Effector memory CD4-positive, alpha-beta T cell (primary cell): ENCODE measurements around the gene XG.

Source experiments
- DNase-seq, 3 donors: peaks; one replicate each; pipeline ENCODE4 v3.0.0-alpha.2; 2020
- H3K27ac ChIP-seq: 2 replicates; pipeline ENCODE4 v1.7.0; 2013; ENCODE audit warnings: mild to moderate bottlenecking, low read length, moderate library complexity; ENCODE audit not compliant: insufficient read depth, poor library complexity, severe bottlenecking
- H3K27me3 ChIP-seq: replicated peaks from 2 replicates; pipeline ENCODE4 v1.7.0; 2013; ENCODE audit warnings: mild to moderate bottlenecking, low read length; ENCODE audit not compliant: insufficient read depth, control insufficient read depth, poor library complexity, severe bottlenecking
- H3K36me3 ChIP-seq: 2 replicates; pipeline ENCODE4 v1.7.0; 2013; ENCODE audit warnings: mild to moderate bottlenecking, low read length, moderate library complexity; ENCODE audit not compliant: control insufficient read depth, insufficient read depth
- H3K4me1 ChIP-seq: 2 replicates; pipeline ENCODE4 v1.7.0; 2013; ENCODE audit warnings: low read length, mild to moderate bottlenecking; ENCODE audit not compliant: control insufficient read depth, insufficient read depth, poor library complexity, severe bottlenecking
- H3K4me3 ChIP-seq: 2 replicates; pipeline ENCODE4 v1.7.0; 2013; ENCODE audit warnings: low read length, low read depth, mild to moderate bottlenecking; ENCODE audit not compliant: insufficient read depth, poor library complexity, severe bottlenecking
- H3K9me3 ChIP-seq: 2 replicates; pipeline ENCODE4 v1.7.0; 2013; ENCODE audit warnings: mild to moderate bottlenecking, low read length, moderate library complexity; ENCODE audit not compliant: control insufficient read depth

The XG gene

DNA sequence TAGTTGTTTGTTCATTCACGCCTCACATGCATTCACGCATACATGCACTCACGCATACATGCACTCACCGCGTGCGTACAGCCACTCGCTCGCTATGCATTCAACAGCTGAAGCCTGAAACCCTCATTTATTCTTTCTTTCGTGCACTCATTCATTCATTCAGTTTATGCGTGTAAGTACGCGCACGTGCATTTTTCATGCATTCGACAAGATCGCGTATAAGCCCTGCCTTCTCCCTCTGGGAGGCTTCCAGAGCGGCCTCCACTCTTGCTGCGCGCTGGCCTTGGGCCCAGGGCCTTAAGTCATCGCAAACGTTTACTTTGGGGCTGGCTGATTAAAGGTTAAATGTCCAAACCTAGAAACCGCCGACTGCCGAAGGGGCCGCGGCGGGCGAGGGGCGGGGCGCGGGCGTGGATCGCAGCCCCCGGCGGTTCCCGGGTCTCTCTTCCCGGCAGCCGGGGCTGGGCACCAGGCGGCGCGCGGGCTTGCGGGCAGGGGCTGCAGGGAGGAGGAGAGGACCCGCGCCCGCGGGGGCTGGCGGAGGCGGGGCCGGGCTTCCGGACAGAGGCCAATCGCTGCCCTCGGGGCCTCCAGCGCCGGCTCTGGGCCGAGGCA is 76.6 kb downstream of the XG start, which contains the start of gene GYG2:
GYG2 (plus strand) TSS at position 587 of the 615 bp plus-strand sequence. CDS start 1,259 bp downstream, outside the sequence.
- H3K36me3 ChIP-seq = no peaks in the 10 kb centered on the region
- no peak within 1 kb of the TSS for H3K27ac ChIP-seq
- no peaks in the 10 kb centered on the region for H3K9me3 ChIP-seq
- no peaks in the 10 kb centered on the region for H3K4me1 ChIP-seq
- no peak within 1 kb of the TSS for H3K4me3 ChIP-seq
- H3K27me3 ChIP-seq = peaks cover 17% of the 10 kb centered on the region
- no peak for DNase-seq

DNA sequence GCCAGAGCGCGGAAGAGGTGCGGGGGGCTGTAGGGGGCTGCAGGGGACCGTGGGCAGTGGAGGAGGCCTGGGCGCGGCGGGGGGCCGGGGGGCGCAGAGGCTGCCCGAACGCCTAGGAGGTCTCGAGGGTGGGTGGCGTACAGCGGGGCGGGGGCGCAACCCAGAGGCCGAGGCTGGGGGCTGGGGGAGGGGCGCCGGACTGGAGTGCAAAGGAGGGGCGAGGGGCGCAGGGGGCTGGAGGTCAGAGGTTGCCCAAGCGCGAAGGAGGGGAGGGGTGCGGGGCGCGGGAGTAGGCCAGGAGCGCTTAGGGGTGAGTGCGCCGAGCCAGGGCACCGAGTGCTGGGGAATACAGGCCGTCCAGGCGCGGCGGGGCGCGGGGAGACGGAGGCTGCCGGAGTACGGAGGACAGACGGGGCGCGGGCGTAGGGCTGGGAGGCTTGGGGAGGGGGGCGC is 77.1 kb downstream of the XG start:
- H3K27ac ChIP-seq = no peak overlapping the region
- no peak overlapping the region for H3K4me3 ChIP-seq
- H3K4me1 ChIP-seq = no peaks in the 10 kb centered on the region
- no peak for DNase-seq
- H3K36me3 ChIP-seq = no peaks in the 10 kb centered on the region
- peaks cover 17% of the 10 kb centered on the region for H3K27me3 ChIP-seq
- H3K9me3 ChIP-seq = no peaks in the 10 kb centered on the region

- no peak overlapping the region for H3K27ac ChIP-seq
- DNase-seq = no peak
- H3K27me3 ChIP-seq = peaks cover 17% of the 10 kb centered on the region
- H3K9me3 ChIP-seq = no peaks in the 10 kb centered on the region
- no peaks in the 10 kb centered on the region for H3K36me3 ChIP-seq
- no peaks in the 10 kb centered on the region for H3K4me1 ChIP-seq
- no peak overlapping the region for H3K4me3 ChIP-seq
Measured at GRCh38 chrX:2829469-2830246, 77.8 kb downstream of the XG start.

GRCh38 chrX:2831471-2832228 is 79.8 kb downstream of the XG start:
- Histone ChIP-seq H3K27ac (no peak overlapping the region), H3K36me3 (no peaks in the 10 kb centered on the region), H3K9me3 (no peaks in the 10 kb centered on the region), H3K4me1 (no peaks in the 10 kb centered on the region), H3K27me3 (peaks cover 17% of the 10 kb centered on the region), H3K4me3 (no peak overlapping the region)
- no peak for DNase-seq

- H3K4me3 ChIP-seq = no peak overlapping the region
Measured at GRCh38 chrX:2837961-2838360, 86.1 kb downstream of the XG start.

DNA sequence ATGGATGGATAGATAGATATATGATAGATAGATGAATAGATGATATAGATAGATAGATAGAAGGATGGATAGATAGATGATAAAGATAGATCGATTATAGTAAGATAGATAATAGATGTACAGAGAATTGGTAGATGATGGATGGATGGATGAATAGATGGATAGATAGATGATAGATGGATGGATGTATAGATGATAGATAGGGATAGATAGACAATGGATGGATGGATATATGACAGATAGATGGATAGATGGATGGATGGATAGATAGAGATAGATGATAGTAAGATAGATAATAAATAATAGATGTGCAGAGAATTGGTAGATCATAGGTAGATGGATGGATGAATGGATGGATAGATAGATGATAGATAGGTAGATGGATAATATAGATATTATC is 89.1 kb downstream of the XG start:
- H3K27me3 ChIP-seq = no peaks in the 10 kb centered on the region

More at GRCh38 chrX:2837961-2838360, 86.1 kb downstream of the XG start:
- Histone ChIP-seq H3K9me3 (no peaks in the 10 kb centered on the region), H3K36me3 (no peaks in the 10 kb centered on the region), H3K4me1 (no peaks in the 10 kb centered on the region), H3K27ac (no peak overlapping the region), H3K27me3 (no peaks in the 10 kb centered on the region)
- DNase-seq = no peak

DNA sequence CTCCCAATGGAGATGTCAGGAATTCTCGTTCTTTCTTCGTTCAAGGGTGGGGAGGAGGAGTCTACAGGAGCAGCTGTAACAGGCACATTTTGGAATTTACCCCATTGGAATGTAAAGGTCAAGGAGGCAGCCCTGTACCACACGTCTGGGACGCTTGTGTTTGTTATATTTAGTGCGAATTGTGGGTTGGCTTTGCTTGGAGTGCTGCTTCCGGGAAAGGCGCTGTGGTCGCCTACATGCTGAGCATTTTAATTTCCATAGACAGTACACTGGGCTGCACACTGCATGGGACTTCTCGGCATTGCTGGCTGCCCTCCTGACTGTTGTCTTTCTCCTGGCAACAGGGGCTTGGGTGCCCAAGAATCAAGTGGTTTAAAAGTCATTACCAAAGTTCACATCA is 89.7 kb downstream of the XG start:
- no peak for DNase-seq
- Histone ChIP-seq H3K27me3 (no peaks in the 10 kb centered on the region), H3K9me3 (no peaks in the 10 kb centered on the region), H3K4me3 (no peak overlapping the region), H3K27ac (no peak overlapping the region), H3K4me1 (no peaks in the 10 kb centered on the region), H3K36me3 (no peaks in the 10 kb centered on the region)

More for the DNA sequence above, 89.1 kb downstream of the XG start:
- no peak for DNase-seq
- H3K4me3 ChIP-seq = no peak overlapping the region
- H3K4me1 ChIP-seq = no peaks in the 10 kb centered on the region
- H3K27ac ChIP-seq = no peak overlapping the region
- H3K36me3 ChIP-seq = no peaks in the 10 kb centered on the region
- no peaks in the 10 kb centered on the region for H3K9me3 ChIP-seq

DNA sequence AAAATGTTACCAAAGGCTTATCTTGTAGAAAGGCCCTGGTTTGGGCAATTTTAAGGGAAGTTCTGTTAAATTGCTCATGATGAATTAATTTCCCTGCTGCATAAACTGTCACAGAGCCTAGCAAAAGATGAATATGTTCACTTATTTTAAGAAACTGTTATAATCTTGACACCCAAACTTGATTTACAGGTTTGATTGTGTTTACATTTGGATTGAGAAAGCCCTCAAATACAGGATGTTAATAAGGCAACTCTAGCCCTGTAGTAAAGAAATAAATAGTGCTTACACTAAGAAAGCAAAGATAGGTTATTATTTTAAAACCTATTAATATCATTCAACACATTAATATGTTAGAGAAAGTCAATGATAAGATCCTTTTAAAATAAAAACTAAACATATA is 95.2 kb downstream of the XG start:
- Histone ChIP-seq H3K27me3 (no peaks in the 10 kb centered on the region), H3K4me1 (no peaks in the 10 kb centered on the region), H3K4me3 (no peak overlapping the region), H3K9me3 (no peaks in the 10 kb centered on the region), H3K36me3 (no peaks in the 10 kb centered on the region), H3K27ac (no peak overlapping the region)
- DNase-seq = no peak

DNA sequence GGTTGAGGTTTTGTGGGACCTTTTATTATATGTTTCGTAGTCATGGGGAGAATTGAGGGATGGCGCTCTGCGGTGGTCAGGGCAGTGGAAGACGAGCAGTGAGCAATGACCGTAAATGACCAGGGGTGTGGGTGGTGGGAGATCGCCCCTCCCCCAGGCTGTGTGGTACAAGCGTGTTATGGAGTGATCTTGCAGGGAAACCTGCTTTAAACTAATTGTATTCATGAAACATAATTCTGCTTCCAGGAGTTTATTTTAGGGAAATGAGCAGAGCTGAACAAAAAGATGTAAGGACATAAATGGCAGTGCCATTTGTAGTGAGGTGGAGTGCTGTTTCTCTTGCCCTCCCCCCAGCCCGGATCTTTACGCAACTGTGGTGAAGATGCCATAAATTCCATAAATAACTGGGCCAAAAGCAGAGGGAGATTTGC is 97.0 kb downstream of the XG start:
- Histone ChIP-seq H3K4me3 (no peak overlapping the region), H3K36me3 (no peaks in the 10 kb centered on the region), H3K27ac (no peak overlapping the region), H3K4me1 (no peaks in the 10 kb centered on the region), H3K9me3 (no peaks in the 10 kb centered on the region), H3K27me3 (no peaks in the 10 kb centered on the region)
- no peak for DNase-seq

GRCh38 chrX:2854918-2855317 is 103.1 kb downstream of the XG start:
- no peak for DNase-seq
- Histone ChIP-seq H3K9me3 (no peaks in the 10 kb centered on the region), H3K4me1 (no peaks in the 10 kb centered on the region), H3K27ac (no peak overlapping the region), H3K27me3 (no peaks in the 10 kb centered on the region), H3K4me3 (no peak overlapping the region), H3K36me3 (no peaks in the 10 kb centered on the region)
